Nephron (organoid): Measurements from ENCODE around the gene UVRAG.

Experiments
- H3K27ac Mint-ChIP-seq, 3 experiments: 2 replicates each; pipeline ENCODE4 v1.8.0; 2020; ENCODE audit warnings: mixed read lengths in 3 of 3, mild to moderate bottlenecking in 2 of 3, moderate library complexity in 1 of 3
- H3K27me3 Mint-ChIP-seq: 2 replicates; pipeline ENCODE4 v1.8.0; 2021; ENCODE audit warnings: low read depth, mild to moderate bottlenecking, moderate library complexity, mixed read lengths
- H3K36me3 Mint-ChIP-seq: 2 replicates; pipeline ENCODE4 v1.8.0; 2020; ENCODE audit warnings: low read depth, mixed read lengths
- H3K4me1 Mint-ChIP-seq: 2 replicates; pipeline ENCODE4 v1.8.0; 2020; ENCODE audit warnings: mixed read lengths
- H3K4me3 Mint-ChIP-seq, 3 experiments: 2 replicates each; pipeline ENCODE4 v1.8.0; 2020; ENCODE audit warnings: mild to moderate bottlenecking in 3 of 3, mixed read lengths in 3 of 3, moderate library complexity in 2 of 3
- H3K9me3 Mint-ChIP-seq: 2 replicates; pipeline ENCODE4 v1.8.0; 2020; ENCODE audit warnings: mixed read lengths
- TF ChIP-seq, protein P1 (sequence below), 3 experiments: fragments of 200-600 bp; sonication (generic); IDR thresholded peaks; one replicate each; pipeline ENCODE4 v1.5.0; 2021; ENCODE audit warnings: antibody characterized with exemption in 3 of 3; ENCODE audit not compliant: unreplicated experiment in 3 of 3

Gene UVRAG

DNA sequence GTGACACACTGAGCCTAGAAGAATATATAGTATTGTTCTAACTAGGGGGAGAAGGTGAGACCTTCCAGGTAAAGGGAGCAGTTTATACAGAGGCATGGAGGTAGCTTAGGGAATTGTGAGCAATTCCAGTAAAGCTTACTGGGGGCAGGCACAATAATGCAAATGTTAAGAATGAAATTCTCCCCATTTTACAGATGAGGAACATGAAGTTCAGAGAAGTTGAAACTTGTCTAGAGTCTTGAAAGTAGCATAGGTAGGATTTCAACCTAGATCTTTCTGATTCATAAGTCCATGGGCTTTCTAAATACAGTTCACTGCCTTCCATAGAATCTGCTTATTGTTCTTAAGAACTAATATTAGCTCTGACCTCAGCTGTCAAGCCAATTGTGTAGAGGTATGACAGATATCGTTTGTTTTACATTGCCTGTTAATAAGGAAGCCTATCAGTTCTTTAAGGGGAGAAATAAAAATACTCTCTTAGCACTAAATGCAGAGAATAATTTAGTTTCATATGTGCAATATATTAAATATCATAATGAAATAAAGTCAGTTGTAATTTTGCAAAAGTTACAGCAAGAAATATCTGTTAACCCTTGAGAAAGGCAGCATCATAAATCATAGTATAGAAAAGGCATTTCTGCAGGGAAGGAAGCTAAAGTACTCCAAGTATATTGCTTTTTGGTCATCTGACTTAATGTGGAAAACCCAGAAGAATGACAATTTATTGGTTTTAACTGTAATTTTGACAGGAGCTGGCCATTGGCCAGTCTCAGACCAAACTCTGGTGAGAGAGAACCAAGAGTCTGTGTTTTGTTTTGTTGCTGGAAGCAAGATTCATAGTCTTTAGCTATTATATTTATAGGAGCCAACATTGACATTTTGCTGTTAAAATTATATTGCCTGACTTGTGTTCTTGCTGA lies 181.8 kb downstream of the UVRAG start:
- H3K9me3 Mint-ChIP-seq, result peaks cover 21% of the 10 kb centered on the region
- H3K27me3 Mint-ChIP-seq, result no peaks in the 10 kb centered on the region
- peak overlapping the region; percentile 12 to 88 (median 68) for H3K27ac Mint-ChIP-seq
- H3K4me1 Mint-ChIP-seq, result peaks cover 29% of the 10 kb centered on the region
- H3K4me3 Mint-ChIP-seq, result no peak overlapping the region
- TF ChIP-seq, protein P1, sequence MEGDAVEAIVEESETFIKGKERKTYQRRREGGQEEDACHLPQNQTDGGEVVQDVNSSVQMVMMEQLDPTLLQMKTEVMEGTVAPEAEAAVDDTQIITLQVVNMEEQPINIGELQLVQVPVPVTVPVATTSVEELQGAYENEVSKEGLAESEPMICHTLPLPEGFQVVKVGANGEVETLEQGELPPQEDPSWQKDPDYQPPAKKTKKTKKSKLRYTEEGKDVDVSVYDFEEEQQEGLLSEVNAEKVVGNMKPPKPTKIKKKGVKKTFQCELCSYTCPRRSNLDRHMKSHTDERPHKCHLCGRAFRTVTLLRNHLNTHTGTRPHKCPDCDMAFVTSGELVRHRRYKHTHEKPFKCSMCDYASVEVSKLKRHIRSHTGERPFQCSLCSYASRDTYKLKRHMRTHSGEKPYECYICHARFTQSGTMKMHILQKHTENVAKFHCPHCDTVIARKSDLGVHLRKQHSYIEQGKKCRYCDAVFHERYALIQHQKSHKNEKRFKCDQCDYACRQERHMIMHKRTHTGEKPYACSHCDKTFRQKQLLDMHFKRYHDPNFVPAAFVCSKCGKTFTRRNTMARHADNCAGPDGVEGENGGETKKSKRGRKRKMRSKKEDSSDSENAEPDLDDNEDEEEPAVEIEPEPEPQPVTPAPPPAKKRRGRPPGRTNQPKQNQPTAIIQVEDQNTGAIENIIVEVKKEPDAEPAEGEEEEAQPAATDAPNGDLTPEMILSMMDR (IDR thresholded peaks at IDR 0.05; ENCODE audit: unreplicated experiment in 3 of 3), result no peak
- peaks cover 37% of the 10 kb centered on the region for H3K36me3 Mint-ChIP-seq

DNA sequence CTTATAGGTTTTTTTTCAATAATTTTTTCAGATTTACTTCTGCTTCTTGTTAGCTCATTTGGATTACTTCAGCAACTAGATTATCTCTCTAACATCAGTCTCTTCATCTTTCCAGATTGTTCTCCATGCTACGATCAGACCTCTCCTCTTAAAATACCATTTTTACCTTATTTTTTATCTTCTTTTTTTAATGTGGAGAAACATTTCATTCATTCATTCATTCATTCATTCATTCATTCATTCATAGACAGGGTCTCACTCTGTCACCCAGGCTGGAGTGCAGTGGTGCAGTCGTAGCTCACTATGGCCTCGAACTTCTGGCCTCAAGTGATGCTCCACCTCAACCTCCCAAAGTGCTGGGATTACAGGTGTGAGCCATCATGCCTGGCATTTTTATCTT lies 189.4 kb downstream of the UVRAG start:
- no peaks in the 10 kb centered on the region for H3K4me1 Mint-ChIP-seq
- H3K27ac Mint-ChIP-seq, result no peak overlapping the region
- H3K27me3 Mint-ChIP-seq, result no peaks in the 10 kb centered on the region
- H3K9me3 Mint-ChIP-seq, result peaks cover 22% of the 10 kb centered on the region
- TF ChIP-seq, protein P1 (IDR thresholded peaks at IDR 0.05; ENCODE audit: unreplicated experiment in 3 of 3), result no peak
- peaks cover 61% of the 10 kb centered on the region for H3K36me3 Mint-ChIP-seq
- H3K4me3 Mint-ChIP-seq, result no peak overlapping the region

DNA sequence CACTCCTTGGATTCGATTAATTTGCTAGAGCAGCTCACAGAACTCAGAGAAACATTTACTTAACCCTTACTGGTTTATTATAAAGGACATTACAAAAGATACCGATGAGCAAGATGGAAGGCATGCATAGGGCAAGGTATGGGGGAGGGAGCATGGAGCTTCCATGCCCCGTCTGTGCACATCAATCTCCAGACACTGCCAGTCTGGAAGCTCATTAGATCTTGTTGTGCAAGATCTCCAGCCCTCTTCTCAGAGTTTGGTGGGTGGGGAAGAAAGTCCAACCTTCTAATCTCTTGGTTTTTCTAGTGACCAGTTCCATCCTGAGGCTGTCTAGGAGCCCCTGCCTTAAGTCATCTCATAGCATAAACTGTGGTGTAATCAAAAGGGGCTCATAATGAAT lies 190.7 kb downstream of the UVRAG start:
- no peak overlapping the region for H3K27ac Mint-ChIP-seq

DNA sequence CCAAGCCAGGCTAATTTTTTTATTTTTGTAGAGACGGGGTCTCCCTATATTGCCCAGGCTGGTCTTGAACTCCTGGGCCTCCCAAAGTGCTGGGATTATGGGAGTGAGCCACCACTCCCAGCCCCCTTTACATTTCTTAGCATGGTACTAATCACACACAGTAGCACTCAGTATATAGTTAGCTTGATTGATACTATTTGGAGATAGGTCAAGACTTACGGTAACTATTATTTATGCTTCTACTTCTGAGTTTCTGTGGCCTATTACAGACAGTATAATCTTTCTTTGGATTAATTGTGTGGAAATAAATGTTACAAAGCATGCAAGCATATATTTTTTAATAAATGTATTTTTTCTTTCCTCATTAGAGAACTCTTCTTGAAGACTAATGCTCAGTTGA lies 192.2 kb downstream of the UVRAG start:
- Mint-ChIP-seq H3K27me3 (no peaks in the 10 kb centered on the region), H3K27ac (no peak overlapping the region), H3K4me3 (no peak overlapping the region), H3K36me3 (peaks cover 54% of the 10 kb centered on the region), H3K4me1 (no peaks in the 10 kb centered on the region), H3K9me3 (peaks cover 5% of the 10 kb centered on the region)
- TF ChIP-seq, protein P1 (IDR thresholded peaks at IDR 0.05; ENCODE audit: unreplicated experiment in 3 of 3), result no peak

More for the DNA sequence above, 190.7 kb downstream of the UVRAG start:
- no peaks in the 10 kb centered on the region for H3K4me1 Mint-ChIP-seq
- no peak overlapping the region for H3K4me3 Mint-ChIP-seq
- TF ChIP-seq, protein P1 (IDR thresholded peaks at IDR 0.05; ENCODE audit: unreplicated experiment in 3 of 3), result no peak
- H3K27me3 Mint-ChIP-seq, result no peaks in the 10 kb centered on the region
- H3K9me3 Mint-ChIP-seq, result peaks cover 15% of the 10 kb centered on the region
- H3K36me3 Mint-ChIP-seq, result peaks cover 62% of the 10 kb centered on the region

DNA sequence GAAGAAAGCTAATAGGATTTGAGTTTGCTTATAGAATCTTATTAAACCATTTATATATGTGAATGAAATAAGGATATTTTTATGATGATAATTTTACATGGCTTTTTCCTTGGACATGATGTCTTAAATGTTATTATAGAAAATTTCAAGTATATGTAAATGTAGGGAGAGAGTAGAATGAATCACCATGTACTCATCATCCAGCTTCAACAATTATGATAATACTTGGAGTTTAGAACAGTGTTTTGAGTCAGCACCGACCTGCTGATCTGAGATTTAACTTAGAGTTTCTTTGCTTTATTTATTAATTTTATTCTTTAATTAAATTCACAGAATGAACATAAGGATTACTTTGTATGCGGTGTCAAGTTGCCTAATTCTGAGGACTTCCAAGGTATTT lies 193.5 kb downstream of the UVRAG start:
- no peaks in the 10 kb centered on the region for H3K27me3 Mint-ChIP-seq
- no peaks in the 10 kb centered on the region for H3K9me3 Mint-ChIP-seq
- no peak overlapping the region for H3K27ac Mint-ChIP-seq
- no peak overlapping the region for H3K4me3 Mint-ChIP-seq
- peaks cover 52% of the 10 kb centered on the region for H3K36me3 Mint-ChIP-seq
- H3K4me1 Mint-ChIP-seq, result no peaks in the 10 kb centered on the region
- TF ChIP-seq, protein P1 (IDR thresholded peaks at IDR 0.05; ENCODE audit: unreplicated experiment in 3 of 3), result no peak

DNA sequence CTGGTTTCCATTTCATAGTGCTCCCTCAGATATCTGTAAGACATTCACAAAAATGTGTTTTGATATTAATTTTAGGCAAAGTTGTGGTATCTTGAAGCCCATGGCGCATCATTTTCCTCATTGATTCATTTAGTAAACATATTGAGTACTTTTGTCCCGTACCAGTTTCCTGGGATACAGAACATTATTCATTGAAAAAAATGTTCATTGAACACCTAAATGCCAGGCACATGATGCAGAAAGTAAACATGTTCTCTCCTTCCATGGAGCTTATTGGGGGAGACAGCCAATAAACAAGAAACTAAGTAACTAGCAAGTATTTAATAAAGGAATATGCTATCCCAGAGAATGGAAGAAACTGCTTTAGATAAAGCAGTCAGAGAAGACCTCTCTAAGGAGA lies 195.0 kb downstream of the UVRAG start:
- no peaks in the 10 kb centered on the region for H3K27me3 Mint-ChIP-seq
- no peak overlapping the region for H3K27ac Mint-ChIP-seq
- H3K36me3 Mint-ChIP-seq, result peaks cover 37% of the 10 kb centered on the region
- TF ChIP-seq, protein P1 (IDR thresholded peaks at IDR 0.05; ENCODE audit: unreplicated experiment in 3 of 3), result no peak
- H3K4me3 Mint-ChIP-seq, result no peak overlapping the region
- H3K9me3 Mint-ChIP-seq, result no peaks in the 10 kb centered on the region
- H3K4me1 Mint-ChIP-seq, result no peaks in the 10 kb centered on the region
